Mesendoderm (in vitro differentiated cells): ENCODE measurements around the gene BEND3.

Source experiments
- DNase-seq: peaks from one replicate; pipeline ENCODE4 v3.0.0; 2013
- H2AK5ac ChIP-seq: 2 replicates; pipeline ENCODE4 v1.6.1; 2013; ENCODE audit warnings: low read length, inconsistent platforms
- H2BK120ac ChIP-seq: 2 replicates; pipeline ENCODE4 v1.6.1; 2013; ENCODE audit warnings: low read depth, mild to moderate bottlenecking, low read length, moderate library complexity, mixed read lengths
- H2BK15ac ChIP-seq: replicated peaks from 2 replicates; pipeline ENCODE4 v1.6.1; 2013; ENCODE audit warnings: low read depth, mild to moderate bottlenecking, moderate library complexity
- H2BK5ac ChIP-seq: 2 replicates; pipeline ENCODE4 v1.6.1; 2013; ENCODE audit warnings: low read length, inconsistent platforms
- H3K18ac ChIP-seq: 2 replicates; pipeline ENCODE4 v1.6.1; 2013; ENCODE audit warnings: mild to moderate bottlenecking, low read length, mixed read lengths
- H3K23ac ChIP-seq: one replicate; pipeline ENCODE4 v1.6.1; 2013; ENCODE audit warnings: low read length
- H3K27ac ChIP-seq: 2 replicates; pipeline ENCODE4 v1.5.1; 2013; ENCODE audit warnings: low read depth, mild to moderate bottlenecking, inconsistent platforms, low read length, moderate library complexity
- H3K27me3 ChIP-seq: 2 replicates; pipeline ENCODE4 v1.6.1; 2013; ENCODE audit warnings: low read length, control low read depth, mild to moderate bottlenecking, inconsistent platforms; ENCODE audit not compliant: insufficient read depth, poor library complexity
- H3K36me3 ChIP-seq: 2 replicates; pipeline ENCODE4 v1.6.1; 2013; ENCODE audit warnings: low read length, inconsistent platforms; ENCODE audit not compliant: control insufficient read depth, insufficient read depth
- H3K4ac ChIP-seq: one replicate; pipeline ENCODE4 v1.6.1; 2013; ENCODE audit warnings: low read depth, mild to moderate bottlenecking, low read length, moderate library complexity
- H3K4me1 ChIP-seq: 2 replicates; pipeline ENCODE4 v1.6.1; 2013; ENCODE audit warnings: low read depth, low read length, inconsistent platforms; ENCODE audit not compliant: control insufficient read depth
- H3K4me2 ChIP-seq: 2 replicates; pipeline ENCODE4 v1.6.1; 2013; ENCODE audit warnings: low read length
- H3K4me3 ChIP-seq: 2 replicates; pipeline ENCODE4 v1.5.1; 2013; ENCODE audit warnings: mild to moderate bottlenecking, low read length
- H3K56ac ChIP-seq: one replicate; pipeline ENCODE4 v1.6.1; 2013; ENCODE audit warnings: low read length
- H3K79me1 ChIP-seq: 2 replicates; pipeline ENCODE4 v1.6.1; 2013; ENCODE audit warnings: low read length, inconsistent platforms
- H3K79me2 ChIP-seq: 2 replicates; pipeline ENCODE4 v1.6.1; 2013; ENCODE audit warnings: mild to moderate bottlenecking, low read length; ENCODE audit not compliant: control insufficient read depth, insufficient read depth
- H3K9ac ChIP-seq: 2 replicates; pipeline ENCODE4 v1.6.1; 2013; ENCODE audit warnings: low read length, inconsistent platforms
- H4K5ac ChIP-seq: one replicate; pipeline ENCODE4 v1.6.1; 2013; ENCODE audit warnings: low read length
- H4K8ac ChIP-seq: one replicate; pipeline ENCODE4 v1.6.1; 2013; ENCODE audit warnings: low read depth, mild to moderate bottlenecking, control low read depth, low read length, moderate library complexity
- WGBS: extraction: QIAGEN DNeasy Blood & Tissue Kit; methylation state at CpG from one replicate; pipeline ENCODE4 v1.1.7; 2013; ENCODE audit warnings: low lambda C conversion rate, missing lambda C conversion rate; ENCODE audit not compliant: insufficient coverage; ENCODE audit errors: extremely low coverage; 5-methylcytosine and 5-hydroxymethylcytosine counted together

Gene BEND3

GRCh38 chr6:107154131-107154800 lies 39.0 kb upstream of the BEND3 start:
- Histone ChIP-seq H3K4me1 (no peaks in the 10 kb centered on the region), H3K4me3 (no peak overlapping the region), H3K79me1 (no peaks in the 10 kb centered on the region), H3K79me2 (no peaks in the 10 kb centered on the region), H3K27ac (no peak overlapping the region), H2BK15ac (no peak overlapping the region), H3K4me2 (no peak overlapping the region), H3K4ac (no peak overlapping the region), H3K56ac (no peak overlapping the region), H4K8ac (no peak overlapping the region), H2AK5ac (no peak overlapping the region), H2BK5ac (no peak overlapping the region), H3K36me3 (no peaks in the 10 kb centered on the region), H3K23ac (no peak overlapping the region), H3K27me3 (no peaks in the 10 kb centered on the region), H4K5ac (no peak overlapping the region), H3K18ac (no peak overlapping the region), H2BK120ac (no peak overlapping the region), H3K9ac (no peak overlapping the region)
- no CpG with 5 or more reads among the region's 12 CpGs for WGBS
- DNase-seq = peak; percentile 96

GRCh38 chr6:107152638-107153430 lies 37.5 kb upstream of the BEND3 start:
- Histone ChIP-seq H3K36me3 (no peaks in the 10 kb centered on the region), H2BK120ac (no peak overlapping the region), H3K79me1 (no peaks in the 10 kb centered on the region), H3K4me1 (no peaks in the 10 kb centered on the region), H3K18ac (no peak overlapping the region), H3K4ac (no peak overlapping the region), H4K5ac (no peak overlapping the region), H2BK5ac (no peak overlapping the region), H3K79me2 (no peaks in the 10 kb centered on the region), H3K27ac (no peak overlapping the region), H3K9ac (no peak overlapping the region), H3K4me2 (no peak overlapping the region), H4K8ac (no peak overlapping the region), H3K27me3 (no peaks in the 10 kb centered on the region), H2BK15ac (no peak overlapping the region), H3K4me3 (no peak overlapping the region), H3K56ac (no peak overlapping the region), H2AK5ac (no peak overlapping the region), H3K23ac (no peak overlapping the region)
- no CpG with 5 or more reads among the region's 8 CpGs for WGBS
- no peak for DNase-seq

GRCh38 chr6:107144666-107145065 lies 29.4 kb upstream of the BEND3 start:
- no peak overlapping the region for H3K4ac ChIP-seq
- no peak overlapping the region for H2BK5ac ChIP-seq
- H3K36me3 ChIP-seq = no peaks in the 10 kb centered on the region
- WGBS = no CpG with 5 or more reads among the region's 4 CpGs
- H3K4me2 ChIP-seq = no peak overlapping the region
- no peaks in the 10 kb centered on the region for H3K4me1 ChIP-seq
- no peak overlapping the region for H3K18ac ChIP-seq
- H3K9ac ChIP-seq = no peak overlapping the region
- no peak for DNase-seq
- no peaks in the 10 kb centered on the region for H3K79me2 ChIP-seq
- H3K27ac ChIP-seq = no peak overlapping the region
- no peaks in the 10 kb centered on the region for H3K27me3 ChIP-seq
- H2BK120ac ChIP-seq = no peak overlapping the region
- no peak overlapping the region for H3K23ac ChIP-seq
- H3K56ac ChIP-seq = no peak overlapping the region
- H4K8ac ChIP-seq = no peak overlapping the region
- H2AK5ac ChIP-seq = no peak overlapping the region
- H4K5ac ChIP-seq = no peak overlapping the region
- H3K4me3 ChIP-seq = no peak overlapping the region
- no peak overlapping the region for H2BK15ac ChIP-seq
- H3K79me1 ChIP-seq = no peaks in the 10 kb centered on the region

DNA sequence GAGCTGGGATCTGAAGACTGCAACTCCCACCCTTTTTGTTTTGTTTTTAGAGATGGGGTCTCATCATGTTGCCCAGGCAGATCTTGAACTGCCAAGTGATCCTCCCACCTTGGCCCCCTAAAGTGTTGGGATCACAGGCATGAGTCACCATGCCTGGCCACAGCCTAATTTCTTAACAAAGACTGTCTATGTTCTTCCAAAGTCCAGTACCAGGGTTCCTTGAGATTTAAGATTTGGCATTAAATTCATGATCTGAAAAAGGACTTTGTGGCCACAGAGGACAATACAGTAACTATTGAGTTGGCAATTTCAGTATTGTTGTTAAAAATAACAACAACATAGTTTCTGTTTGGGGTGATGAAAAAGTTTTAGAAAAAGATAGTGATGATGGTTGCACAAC lies 28.7 kb upstream of the BEND3 start:
- DNase-seq = no peak
- Histone ChIP-seq H2BK15ac (no peak overlapping the region), H3K27me3 (no peaks in the 10 kb centered on the region)

DNA sequence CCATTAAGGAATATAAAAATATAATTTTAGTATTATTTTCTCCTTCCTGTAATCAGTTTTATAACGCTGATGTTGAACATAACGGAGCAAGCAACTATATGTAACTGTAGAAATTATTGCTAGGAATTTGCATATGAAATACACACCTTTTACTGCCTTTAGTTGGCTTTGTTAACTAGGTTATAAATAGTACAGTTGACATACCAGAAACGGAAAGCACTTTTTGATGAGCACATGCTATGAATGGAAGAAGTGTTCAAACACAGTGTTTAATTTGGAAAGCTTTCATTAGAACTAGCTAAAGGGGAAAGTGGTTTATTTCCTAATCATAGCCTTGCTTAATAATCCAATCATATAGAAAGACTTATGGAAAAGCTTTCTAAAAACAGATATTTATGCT lies 25.3 kb upstream of the BEND3 start:
- Histone ChIP-seq H3K4ac (no peak overlapping the region), H3K36me3 (no peaks in the 10 kb centered on the region)
- WGBS = no CpG with 5 or more reads among the region's 3 CpGs

More for the DNA sequence above, 28.7 kb upstream of the BEND3 start:
- no peak overlapping the region for H3K56ac ChIP-seq
- H3K4me2 ChIP-seq = no peak overlapping the region
- no peak overlapping the region for H4K8ac ChIP-seq
- H2BK120ac ChIP-seq = no peak overlapping the region
- H3K18ac ChIP-seq = no peak overlapping the region
- no peak overlapping the region for H3K27ac ChIP-seq
- H3K4me1 ChIP-seq = no peaks in the 10 kb centered on the region
- no peak overlapping the region for H4K5ac ChIP-seq
- H3K4me3 ChIP-seq = no peak overlapping the region
- H3K36me3 ChIP-seq = no peaks in the 10 kb centered on the region
- H3K79me2 ChIP-seq = no peaks in the 10 kb centered on the region
- H3K9ac ChIP-seq = no peak overlapping the region
- no peak overlapping the region for H2AK5ac ChIP-seq
- no peak overlapping the region for H3K23ac ChIP-seq
- H3K79me1 ChIP-seq = no peaks in the 10 kb centered on the region
- H3K4ac ChIP-seq = no peak overlapping the region
- no peak overlapping the region for H2BK5ac ChIP-seq

More for the DNA sequence above, 25.3 kb upstream of the BEND3 start:
- Histone ChIP-seq H2BK5ac (no peak overlapping the region), H2BK15ac (no peak overlapping the region), H3K79me1 (no peaks in the 10 kb centered on the region), H3K9ac (no peak overlapping the region), H4K8ac (no peak overlapping the region), H3K23ac (no peak overlapping the region), H4K5ac (no peak overlapping the region), H2AK5ac (no peak overlapping the region), H3K4me3 (no peak overlapping the region), H3K4me1 (no peaks in the 10 kb centered on the region), H2BK120ac (no peak overlapping the region), H3K56ac (no peak overlapping the region), H3K27me3 (no peaks in the 10 kb centered on the region), H3K18ac (no peak overlapping the region), H3K79me2 (no peaks in the 10 kb centered on the region), H3K27ac (no peak overlapping the region), H3K4me2 (no peak overlapping the region)
- no peak for DNase-seq
